HG03135 (cell line): ENCODE measurements around the gene PCTP.

Experiments used
- ATAC-seq: cut with Tn5 transposase; IDR thresholded peaks from one replicate; pipeline ENCODE4 v1.9.1; 2021; ENCODE audit warnings: mild to moderate bottlenecking, moderate library complexity; ENCODE audit not compliant: unreplicated experiment

PCTP gene

GRCh38 chr17:55785181-55785580 is 34.3 kb downstream of the PCTP start:
- ATAC-seq, result no peak

DNA sequence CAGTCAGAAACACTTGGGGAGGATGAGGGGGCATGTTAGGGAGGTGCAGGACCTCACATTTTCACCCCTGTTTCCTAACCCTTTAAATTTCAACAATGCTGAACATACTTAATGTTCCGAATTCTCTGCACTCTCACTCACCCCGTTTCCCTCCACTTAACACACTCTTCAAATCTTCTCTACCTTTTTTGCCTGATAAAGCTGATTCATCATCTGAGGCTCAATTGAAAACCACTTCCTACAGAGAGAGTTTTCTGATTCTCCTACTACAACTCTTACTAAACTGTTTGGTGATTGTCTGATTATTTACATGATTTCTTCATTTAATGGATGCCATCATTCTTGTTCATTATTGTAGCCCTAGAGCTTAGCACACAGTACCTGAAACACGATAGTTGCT is 42.4 kb downstream of the PCTP start:
- no peak for ATAC-seq

DNA sequence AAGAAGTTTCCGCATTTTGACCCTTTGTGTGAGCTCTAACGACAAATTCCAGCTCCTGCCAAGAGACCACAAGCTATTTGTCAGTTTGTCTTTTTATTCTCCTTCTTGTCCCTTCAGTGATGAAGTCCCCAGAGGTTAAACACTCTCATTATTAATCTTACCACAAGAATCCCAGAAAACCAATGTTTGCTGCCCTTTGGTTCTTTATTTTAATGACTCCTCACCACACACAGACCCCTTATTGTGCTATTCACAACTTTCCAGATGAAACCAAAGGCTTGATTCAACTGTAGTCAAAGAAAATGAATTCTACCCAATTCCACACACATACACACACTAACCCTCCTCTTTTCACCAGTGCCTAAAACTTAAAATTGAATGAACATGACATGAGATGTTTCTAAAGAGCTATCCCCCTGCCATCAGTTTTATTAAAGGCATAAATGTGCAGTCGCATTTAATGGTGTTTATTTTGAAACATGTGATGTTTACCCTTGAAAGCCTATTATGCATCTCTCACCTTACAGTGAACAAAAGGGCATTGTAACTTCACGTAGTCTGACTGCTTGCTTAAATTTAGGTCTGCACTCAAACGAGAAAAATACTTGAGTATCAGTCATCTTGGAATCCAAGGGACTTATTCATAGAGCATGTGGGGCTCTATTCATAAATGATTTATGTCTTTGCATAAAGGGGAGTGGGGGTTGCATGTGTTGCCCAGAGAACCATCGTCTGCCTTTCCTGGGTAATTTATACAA is 44.1 kb downstream of the PCTP start:
- ATAC-seq, result no peak

DNA sequence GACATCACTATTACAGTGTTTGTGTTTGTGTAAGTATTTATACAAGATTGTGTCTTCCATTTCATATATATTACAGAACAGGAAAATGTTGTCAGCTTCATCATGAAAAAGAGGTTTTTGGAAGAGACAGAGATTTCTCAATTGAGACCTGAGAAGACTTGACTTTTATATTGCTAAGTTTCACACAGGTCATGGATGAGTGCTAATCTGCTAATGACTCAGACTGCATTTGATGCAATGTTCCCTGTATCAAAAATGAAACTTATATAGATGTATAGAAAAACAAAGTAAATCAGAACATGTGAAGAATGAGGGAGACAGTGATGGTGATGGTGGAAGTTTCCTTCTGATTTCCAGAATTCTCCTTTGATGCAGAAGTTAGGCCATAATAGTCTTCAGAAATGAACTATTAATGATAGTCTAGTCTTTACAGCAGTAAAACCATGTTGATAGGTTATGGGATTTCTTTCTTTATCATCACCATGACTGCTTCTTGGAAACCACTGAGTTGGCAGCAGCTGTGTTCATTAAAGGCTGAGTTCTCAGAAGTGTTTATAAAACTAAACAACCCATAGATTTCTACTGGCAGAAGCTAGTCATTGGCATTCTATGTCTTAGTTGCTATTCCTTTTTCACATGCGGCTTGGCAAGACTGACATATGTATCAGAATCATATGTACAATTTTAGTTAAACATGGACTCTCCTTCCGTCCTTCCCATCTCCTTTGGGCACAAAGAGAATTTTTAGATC is 56.1 kb downstream of the PCTP start:
- ATAC-seq, result no peak

DNA sequence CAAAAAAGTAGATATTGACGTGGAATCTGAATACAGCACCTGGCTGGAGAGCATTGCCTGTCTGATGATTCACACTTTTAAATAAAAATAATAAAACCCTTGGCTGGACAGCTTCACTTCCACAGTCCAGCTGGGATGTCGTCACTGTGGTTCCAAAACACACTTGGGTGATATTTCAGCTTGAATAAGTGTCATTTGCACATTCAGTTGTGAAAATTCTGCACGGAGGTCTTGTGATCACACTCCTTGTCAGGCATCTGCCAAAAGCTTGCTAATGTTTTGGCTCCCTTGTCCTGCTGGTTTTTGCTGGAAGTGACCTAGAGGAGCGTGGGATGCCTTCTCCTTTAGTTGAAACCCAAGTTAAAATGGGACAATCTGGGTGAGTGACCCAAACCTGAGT is 60.7 kb downstream of the PCTP start:
- ATAC-seq, result no peak

- ATAC-seq, result no peak
These were observed 61.5 kb downstream of the PCTP start for GRCh38 chr17:55812323-55812722.

- ATAC-seq, result no peak
These were observed 63.1 kb downstream of the PCTP start for GRCh38 chr17:55813944-55814343.

GRCh38 chr17:55814377-55814776 is 63.5 kb downstream of the PCTP start:
- ATAC-seq, result no peak

GRCh38 chr17:55816532-55817396 is 65.9 kb downstream of the PCTP start:
- ATAC-seq, result no peak

- ATAC-seq, result no peak
These were observed 66.5 kb downstream of the PCTP start for GRCh38 chr17:55817397-55817709.

DNA sequence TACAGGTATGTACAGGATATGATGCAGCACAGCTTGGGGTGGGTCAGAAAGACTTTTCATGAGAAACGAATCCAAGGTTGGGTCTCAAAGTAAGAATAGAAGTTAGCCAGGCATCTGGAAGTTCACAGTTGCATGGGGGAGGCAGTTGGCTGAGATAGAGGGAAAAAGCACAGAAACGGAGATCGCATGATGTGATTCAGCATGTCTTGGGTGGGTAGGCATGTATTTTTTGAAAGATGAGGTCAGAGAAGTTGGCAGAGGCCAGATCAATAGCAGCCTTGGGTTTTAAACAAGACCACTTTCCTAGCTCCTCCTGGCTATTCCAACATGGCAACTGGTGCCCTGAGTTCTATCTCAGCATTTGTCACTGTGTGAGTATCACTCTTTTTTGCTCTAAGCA is 67.2 kb downstream of the PCTP start:
- no peak for ATAC-seq

GRCh38 chr17:55818451-55819375 is 67.9 kb downstream of the PCTP start:
- no peak for ATAC-seq

GRCh38 chr17:55820675-55821074 is 69.8 kb downstream of the PCTP start:
- no peak for ATAC-seq

GRCh38 chr17:55822028-55822427 is 71.2 kb downstream of the PCTP start:
- ATAC-seq, result no peak

DNA sequence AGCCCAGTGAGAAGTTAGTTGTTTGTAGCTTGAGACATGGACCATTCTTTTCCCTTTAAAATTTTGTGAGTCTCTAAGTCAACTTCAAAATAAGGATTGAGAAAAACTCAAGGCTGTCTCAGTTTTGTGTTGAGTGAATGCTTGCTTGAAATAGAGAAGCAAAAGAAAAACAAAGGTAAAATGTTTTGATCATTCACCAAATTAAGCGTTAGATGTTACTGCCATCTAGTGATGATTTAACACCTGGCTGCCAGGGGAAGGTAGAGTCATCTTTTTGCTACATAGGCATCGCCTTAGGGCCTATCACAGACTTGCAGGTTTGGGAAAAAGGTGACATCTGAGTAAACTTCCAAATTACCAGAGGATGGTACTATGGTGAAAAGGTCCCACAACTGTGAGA is 74.4 kb downstream of the PCTP start:
- ATAC-seq, result no peak
